DND-41 (cell line): ENCODE measurements around the gene ARPIN.

Experiments used
- ATAC-seq: fragments of 200-7000 bp; cut with Tn5 transposase; 3 replicates; pipeline ENCODE4 v1.9.1; 2021; ENCODE audit warnings: low read depth; ENCODE audit not compliant: insufficient read depth
- DNase-seq: peaks from one replicate; pipeline ENCODE4 v3.0.0-alpha.2; 2020
- H2AFZ ChIP-seq: 2 replicates; pipeline ENCODE4 v1.6.0; 2012; ENCODE audit warnings: low read depth, low read length
- H3K27ac ChIP-seq: 2 replicates; pipeline ENCODE4 v1.5.1; 2012; ENCODE audit warnings: low read length, inconsistent platforms
- H3K27me3 ChIP-seq: fragments of 200-600 bp; sonication (generic); 2 replicates; pipeline ENCODE4 v1.6.0; 2012; ENCODE audit warnings: low read length, mild to moderate bottlenecking, inconsistent platforms; ENCODE audit not compliant: insufficient read depth, poor library complexity
- H3K36me3 ChIP-seq: 2 replicates; pipeline ENCODE4 v1.5.1; 2012; ENCODE audit warnings: low read length, inconsistent platforms; ENCODE audit not compliant: insufficient read depth
- H3K4me1 ChIP-seq: 2 replicates; pipeline ENCODE4 v1.5.1; 2012; ENCODE audit warnings: mild to moderate bottlenecking, low read length; ENCODE audit not compliant: insufficient read depth
- H3K4me2 ChIP-seq: 2 replicates; pipeline ENCODE4 v1.6.0; 2012; ENCODE audit warnings: mild to moderate bottlenecking, moderate library complexity, low read length, inconsistent platforms; ENCODE audit not compliant: insufficient read depth
- H3K4me3 ChIP-seq, 2 experiments: fragments of 200-600 bp in 1 of 2; shearing (Covaris generic) in 1 of 2; 2 replicates each; pipeline ENCODE4 v1.5.1; 2012 to 2016; ENCODE audit warnings: inconsistent platforms in 2 of 2, low read length in 2 of 2, mild to moderate bottlenecking in 2 of 2, low read depth in 1 of 2, moderate library complexity in 1 of 2
- H3K79me2 ChIP-seq: 2 replicates; pipeline ENCODE4 v1.6.0; 2012; ENCODE audit warnings: low read length, inconsistent platforms; ENCODE audit not compliant: insufficient read depth
- H3K9ac ChIP-seq: 2 replicates; pipeline ENCODE4 v1.6.0; 2012; ENCODE audit warnings: low read depth, mild to moderate bottlenecking, inconsistent platforms, low read length, moderate library complexity
- H3K9me3 ChIP-seq: 2 replicates; pipeline ENCODE4 v1.5.1; 2012; ENCODE audit warnings: low read length, moderate library complexity, mild to moderate bottlenecking, inconsistent platforms; ENCODE audit not compliant: insufficient read depth, severe bottlenecking
- H4K20me1 ChIP-seq: 2 replicates; pipeline ENCODE4 v1.6.0; 2012; ENCODE audit warnings: low read length; ENCODE audit not compliant: insufficient read depth
- EZH2 ChIP-seq: IDR thresholded peaks from 3 replicates; pipeline ENCODE4 v1.6.1; 2012; ENCODE audit warnings: borderline replicate concordance, low read depth, mild to moderate bottlenecking, moderate library complexity, low read length, inconsistent platforms; ENCODE audit not compliant: severe bottlenecking
- TF ChIP-seq, protein P1 (sequence below): IDR thresholded peaks from 2 replicates; pipeline ENCODE4 v1.5.1; 2012; ENCODE audit warnings: borderline replicate concordance, low read length, moderate library complexity, mild to moderate bottlenecking; ENCODE audit not compliant: poor library complexity, severe bottlenecking; ENCODE audit errors: extremely low read depth

Gene ARPIN

DNA sequence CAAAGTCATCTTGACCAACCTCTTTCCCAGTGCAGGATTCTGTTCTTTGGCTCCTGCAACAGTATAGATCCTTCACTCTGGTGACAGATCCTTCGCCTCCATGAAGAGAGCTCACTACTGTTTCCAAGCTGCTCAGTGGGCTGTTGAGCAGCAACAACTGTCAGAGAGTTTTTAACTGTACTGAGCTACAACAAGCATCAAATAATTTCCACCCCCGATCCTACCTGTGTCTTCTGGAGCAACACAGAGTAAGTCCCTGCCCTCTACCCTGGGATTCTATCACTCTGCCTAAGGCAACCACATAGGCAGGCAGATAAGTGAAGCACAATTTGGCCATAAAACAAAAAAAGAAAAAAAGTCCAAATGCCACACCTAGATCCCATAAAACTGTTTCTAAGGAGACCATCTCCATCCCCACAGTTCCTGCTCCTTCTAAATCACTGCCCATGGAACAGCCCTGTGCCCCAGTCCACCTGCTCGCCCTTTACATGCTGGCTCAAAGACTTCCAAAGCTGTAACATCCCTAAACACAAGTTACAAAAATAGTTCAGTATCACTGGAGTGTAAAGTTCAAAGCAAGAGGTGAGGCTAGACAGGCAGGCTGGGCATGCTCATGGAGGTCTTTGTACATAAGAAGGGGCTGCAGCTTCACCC, 60.3 kb downstream of the ARPIN start:
- H3K27me3 ChIP-seq, result no peaks in the 10 kb centered on the region
- no peak for DNase-seq
- H3K9ac ChIP-seq, result no peak overlapping the region
- H4K20me1 ChIP-seq, result no peaks in the 10 kb centered on the region
- H3K27ac ChIP-seq, result no peak overlapping the region
- H3K4me3 ChIP-seq, result no peak overlapping the region
- H3K36me3 ChIP-seq, result peaks cover 15% of the 10 kb centered on the region
- no peaks in the 10 kb centered on the region for H3K4me1 ChIP-seq
- H3K79me2 ChIP-seq, result no peaks in the 10 kb centered on the region
- H3K4me2 ChIP-seq, result no peak overlapping the region
- TF ChIP-seq, protein P1, sequence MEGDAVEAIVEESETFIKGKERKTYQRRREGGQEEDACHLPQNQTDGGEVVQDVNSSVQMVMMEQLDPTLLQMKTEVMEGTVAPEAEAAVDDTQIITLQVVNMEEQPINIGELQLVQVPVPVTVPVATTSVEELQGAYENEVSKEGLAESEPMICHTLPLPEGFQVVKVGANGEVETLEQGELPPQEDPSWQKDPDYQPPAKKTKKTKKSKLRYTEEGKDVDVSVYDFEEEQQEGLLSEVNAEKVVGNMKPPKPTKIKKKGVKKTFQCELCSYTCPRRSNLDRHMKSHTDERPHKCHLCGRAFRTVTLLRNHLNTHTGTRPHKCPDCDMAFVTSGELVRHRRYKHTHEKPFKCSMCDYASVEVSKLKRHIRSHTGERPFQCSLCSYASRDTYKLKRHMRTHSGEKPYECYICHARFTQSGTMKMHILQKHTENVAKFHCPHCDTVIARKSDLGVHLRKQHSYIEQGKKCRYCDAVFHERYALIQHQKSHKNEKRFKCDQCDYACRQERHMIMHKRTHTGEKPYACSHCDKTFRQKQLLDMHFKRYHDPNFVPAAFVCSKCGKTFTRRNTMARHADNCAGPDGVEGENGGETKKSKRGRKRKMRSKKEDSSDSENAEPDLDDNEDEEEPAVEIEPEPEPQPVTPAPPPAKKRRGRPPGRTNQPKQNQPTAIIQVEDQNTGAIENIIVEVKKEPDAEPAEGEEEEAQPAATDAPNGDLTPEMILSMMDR, result no peak
- TF ChIP-seq EZH2, result no peak
- H2AFZ ChIP-seq, result no peak overlapping the region
- no peaks in the 10 kb centered on the region for H3K9me3 ChIP-seq
- ATAC-seq, result no peak

DNA sequence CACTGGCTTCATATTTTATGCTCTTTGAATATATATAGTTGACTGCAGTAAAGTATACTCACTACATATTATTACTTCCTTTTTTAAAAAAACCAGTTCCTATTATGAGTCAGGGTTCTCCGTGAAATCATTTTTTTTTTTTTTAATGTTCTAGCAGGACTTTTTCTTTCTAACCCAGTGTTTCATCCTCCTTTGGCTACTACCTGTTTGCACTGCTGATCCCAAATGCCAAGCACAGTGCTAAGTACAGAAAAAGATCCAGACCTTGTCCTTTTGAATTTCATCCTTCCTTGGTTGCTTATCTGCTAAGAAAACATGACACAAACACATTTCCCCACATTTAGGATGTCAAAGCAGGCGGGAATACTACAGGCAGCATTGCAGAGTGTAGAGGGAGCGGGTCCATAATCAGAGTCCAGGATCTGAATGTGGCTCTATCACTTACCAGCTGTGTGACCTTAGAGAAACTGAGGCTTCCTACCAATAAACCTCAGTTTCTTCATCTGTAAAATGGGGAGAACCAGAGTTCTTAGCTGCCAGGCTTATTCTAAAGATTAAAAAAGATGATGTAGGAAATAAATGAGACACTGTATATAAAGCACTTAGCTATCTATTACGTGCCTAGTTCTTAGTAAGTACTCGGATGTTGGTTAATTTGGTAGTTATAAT, 60.9 kb downstream of the ARPIN start:
- DNase-seq (no peak), ATAC-seq (no peak)
- Histone ChIP-seq H2AFZ (no peak overlapping the region), H3K4me2 (no peak overlapping the region), H3K9me3 (no peaks in the 10 kb centered on the region), H3K4me1 (no peaks in the 10 kb centered on the region), H3K27ac (no peak overlapping the region), H3K27me3 (no peaks in the 10 kb centered on the region), H3K9ac (no peak overlapping the region), H3K4me3 (no peak overlapping the region), H4K20me1 (no peaks in the 10 kb centered on the region), H3K79me2 (no peaks in the 10 kb centered on the region), H3K36me3 (peaks cover 15% of the 10 kb centered on the region)
- TF ChIP-seq EZH2, result no peak

GRCh38 chr15:89848970-89849292, 63.8 kb downstream of the ARPIN start:
- Histone ChIP-seq H3K27me3 (no peaks in the 10 kb centered on the region), H3K4me2 (no peak overlapping the region), H3K9me3 (no peaks in the 10 kb centered on the region), H2AFZ (no peak overlapping the region), H3K36me3 (peaks cover 17% of the 10 kb centered on the region), H3K27ac (no peak overlapping the region), H3K9ac (no peak overlapping the region), H3K79me2 (no peaks in the 10 kb centered on the region), H4K20me1 (no peaks in the 10 kb centered on the region), H3K4me1 (no peaks in the 10 kb centered on the region), H3K4me3 (no peak overlapping the region)
- DNase-seq, result no peak
- TF ChIP-seq, protein P1, result no peak
- no peak for TF ChIP-seq EZH2
- no peak for ATAC-seq

DNA sequence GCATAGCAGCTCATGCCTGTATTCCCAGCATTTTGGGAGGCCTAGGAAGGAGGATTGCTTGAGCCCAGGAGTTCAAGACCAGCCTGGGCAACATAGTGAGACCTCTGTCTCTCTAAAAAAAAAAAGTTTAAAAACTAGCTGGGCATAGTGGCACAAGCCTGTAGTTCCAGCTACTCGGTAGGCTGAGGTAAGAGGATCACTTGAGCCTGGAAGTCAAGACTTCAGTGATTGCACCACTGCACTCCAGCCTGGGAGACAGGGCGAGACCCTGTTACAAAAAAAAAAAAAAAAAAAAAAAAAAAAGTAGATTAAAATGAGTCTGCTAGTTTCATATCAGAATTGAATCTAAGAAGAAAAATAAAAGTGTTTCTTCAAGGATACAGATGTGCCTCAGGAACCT, 65.7 kb downstream of the ARPIN start:
- H3K4me1 ChIP-seq, result no peaks in the 10 kb centered on the region
- TF ChIP-seq, protein P1, result no peak

More for the DNA sequence above, 65.7 kb downstream of the ARPIN start:
- DNase-seq (no peak), ATAC-seq (no peak)
- Histone ChIP-seq H3K36me3 (peaks cover 10% of the 10 kb centered on the region), H2AFZ (no peak overlapping the region), H3K27ac (no peak overlapping the region), H3K4me2 (no peak overlapping the region), H3K4me3 (no peak overlapping the region), H3K27me3 (no peaks in the 10 kb centered on the region), H3K79me2 (no peaks in the 10 kb centered on the region), H4K20me1 (no peaks in the 10 kb centered on the region), H3K9ac (no peak overlapping the region), H3K9me3 (no peaks in the 10 kb centered on the region)
